GM21723 (cell line): ENCODE data around the gene AKAP6.

Experiments used
- ATAC-seq: cut with Tn5 transposase; IDR thresholded peaks from one replicate; pipeline ENCODE4 v1.9.1; 2021; ENCODE audit warnings: mild to moderate bottlenecking, moderate library complexity; ENCODE audit not compliant: unreplicated experiment

The AKAP6 gene

GRCh38 chr14:32696325-32697091 lies 367.4 kb downstream of the AKAP6 start:
- no peak for ATAC-seq

- ATAC-seq, result no peak
These were observed 368.0 kb downstream of the AKAP6 start for GRCh38 chr14:32697114-32697513.

GRCh38 chr14:32697704-32698103 lies 368.6 kb downstream of the AKAP6 start:
- no peak for ATAC-seq

- no peak for ATAC-seq
These were observed 369.7 kb downstream of the AKAP6 start for GRCh38 chr14:32698831-32699230.

GRCh38 chr14:32701475-32701874 lies 372.4 kb downstream of the AKAP6 start:
- no peak for ATAC-seq

GRCh38 chr14:32702088-32702487 lies 373.0 kb downstream of the AKAP6 start:
- ATAC-seq, result no peak

GRCh38 chr14:32702562-32702961 lies 373.5 kb downstream of the AKAP6 start:
- peak; percentile 84 for ATAC-seq

GRCh38 chr14:32703183-32703621 lies 374.1 kb downstream of the AKAP6 start:
- no peak for ATAC-seq

GRCh38 chr14:32706721-32707519 lies 377.8 kb downstream of the AKAP6 start:
- no peak for ATAC-seq

GRCh38 chr14:32707742-32708500 lies 378.8 kb downstream of the AKAP6 start:
- no peak for ATAC-seq

GRCh38 chr14:32709027-32709426 lies 379.9 kb downstream of the AKAP6 start:
- ATAC-seq, result no peak

GRCh38 chr14:32710231-32710671 lies 381.2 kb downstream of the AKAP6 start:
- ATAC-seq, result no peak

- ATAC-seq, result peak; percentile 68
These were observed 381.9 kb downstream of the AKAP6 start for GRCh38 chr14:32710731-32711680.

- ATAC-seq, result no peak
These were observed 384.8 kb downstream of the AKAP6 start for GRCh38 chr14:32713856-32714255.

- no peak for ATAC-seq
These were observed 390.5 kb downstream of the AKAP6 start for GRCh38 chr14:32719601-32720000.

GRCh38 chr14:32720927-32721326 lies 391.8 kb downstream of the AKAP6 start:
- no peak for ATAC-seq

GRCh38 chr14:32722631-32723183 lies 393.6 kb downstream of the AKAP6 start:
- no peak for ATAC-seq

GRCh38 chr14:32724867-32725471 lies 395.9 kb downstream of the AKAP6 start:
- ATAC-seq, result no peak

GRCh38 chr14:32726516-32726915 lies 397.4 kb downstream of the AKAP6 start:
- no peak for ATAC-seq
